Measurements from ENCODE around the gene MPLKIP.
"Not testable (repeated sequence)": the region's sequence is repeated elsewhere in the genome, so short reads cannot be mapped to it uniquely, and the experiment has no call there.

MPLKIP gene

DNA sequence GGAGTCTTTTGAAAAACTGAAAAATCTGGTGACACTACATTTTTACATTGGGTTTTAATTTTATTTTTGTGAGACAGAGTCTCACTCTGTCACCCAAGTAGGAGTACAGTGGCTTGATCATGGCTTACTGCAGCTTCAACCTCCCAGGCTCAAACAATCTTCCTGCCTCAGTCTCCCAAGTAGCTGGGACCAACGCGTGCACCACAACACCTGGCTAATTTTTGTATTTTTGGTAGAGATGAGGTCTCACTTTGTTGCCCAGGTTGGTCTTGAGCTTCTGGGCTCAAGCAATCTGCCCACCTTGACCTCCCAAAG is 11.5 kb downstream of the MPLKIP start:
- DNase-seq, result no peak

DNA sequence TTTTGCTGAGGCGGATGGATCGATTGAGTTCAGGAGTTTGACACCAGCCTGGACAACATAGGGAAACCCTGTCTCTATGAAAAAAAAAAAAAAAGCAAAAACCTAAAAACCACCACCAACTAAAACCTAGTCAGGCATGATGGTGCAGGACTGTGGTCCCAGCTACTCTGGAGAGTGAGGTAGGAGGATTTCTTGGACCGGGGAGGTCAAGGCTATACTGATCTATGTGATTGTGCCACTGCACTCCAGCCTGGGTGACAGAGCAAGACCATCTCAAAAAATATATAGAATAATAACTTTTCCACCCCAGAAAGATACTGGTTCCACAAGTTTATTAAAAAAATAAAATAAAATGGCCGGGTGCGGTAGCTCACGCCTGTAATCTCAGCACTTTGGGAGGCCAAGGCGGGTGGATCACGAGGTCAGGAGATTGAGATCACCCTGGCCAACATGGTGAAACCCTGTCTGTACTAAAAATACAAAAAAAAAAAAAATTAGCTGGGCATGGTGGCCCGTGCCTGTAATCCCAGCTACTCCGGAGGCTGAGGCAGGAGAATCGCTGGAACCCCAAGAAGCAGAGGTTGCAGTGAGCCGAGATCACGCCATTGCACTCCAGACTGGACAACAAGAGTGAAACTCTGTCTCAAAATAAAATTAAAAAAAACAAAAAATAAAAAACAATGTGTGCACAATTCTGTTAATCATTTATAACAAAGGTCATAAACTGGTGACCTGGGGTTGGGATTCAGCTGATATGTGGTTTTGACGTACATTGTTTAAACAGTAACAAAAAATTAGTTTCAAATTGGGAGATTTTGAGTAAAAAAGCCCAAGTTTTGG is 12.1 kb downstream of the MPLKIP start:
- DNase-seq, result not testable (repeated sequence)

DNA sequence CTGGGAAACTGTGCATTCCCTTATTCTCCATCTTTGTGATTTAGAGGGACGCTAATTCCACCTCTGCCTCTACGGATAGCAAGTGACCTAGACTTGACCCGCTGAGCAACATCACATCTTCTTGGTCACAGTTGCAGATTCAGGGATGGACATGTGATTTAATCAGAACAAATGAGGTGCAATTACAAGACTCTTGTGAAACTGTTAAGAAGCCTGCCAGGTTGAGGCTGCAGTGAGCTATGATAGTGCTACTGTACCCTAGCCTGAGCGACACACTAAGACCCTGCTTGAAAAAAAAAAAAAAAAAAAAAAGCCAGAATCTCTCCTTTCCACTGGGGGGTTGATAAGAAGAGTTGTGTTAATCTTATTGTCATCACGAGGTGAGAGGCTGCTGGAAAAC is 14.4 kb downstream of the MPLKIP start:
- DNase-seq, result no peak

DNA sequence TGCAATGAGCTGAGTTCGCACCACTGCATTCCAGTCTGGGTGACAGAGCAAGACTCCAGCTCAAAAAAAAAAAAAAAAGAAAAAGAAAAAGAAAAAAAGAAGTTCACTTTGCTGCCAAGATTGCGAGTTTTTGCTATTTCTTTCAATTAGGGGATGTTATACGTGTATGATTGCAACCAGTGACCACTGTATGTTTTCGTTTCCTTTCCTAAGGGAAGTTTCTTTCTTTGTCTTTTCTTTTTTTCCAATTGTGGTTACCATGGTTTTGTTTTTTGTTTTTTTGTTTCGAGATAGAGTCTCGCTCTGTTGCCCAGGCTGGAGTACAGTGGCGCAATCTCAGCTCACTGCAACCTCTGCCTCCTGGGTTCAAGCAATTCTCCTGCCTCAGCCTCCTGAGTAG is 16.2 kb downstream of the MPLKIP start:
- not testable (repeated sequence) for DNase-seq

DNA sequence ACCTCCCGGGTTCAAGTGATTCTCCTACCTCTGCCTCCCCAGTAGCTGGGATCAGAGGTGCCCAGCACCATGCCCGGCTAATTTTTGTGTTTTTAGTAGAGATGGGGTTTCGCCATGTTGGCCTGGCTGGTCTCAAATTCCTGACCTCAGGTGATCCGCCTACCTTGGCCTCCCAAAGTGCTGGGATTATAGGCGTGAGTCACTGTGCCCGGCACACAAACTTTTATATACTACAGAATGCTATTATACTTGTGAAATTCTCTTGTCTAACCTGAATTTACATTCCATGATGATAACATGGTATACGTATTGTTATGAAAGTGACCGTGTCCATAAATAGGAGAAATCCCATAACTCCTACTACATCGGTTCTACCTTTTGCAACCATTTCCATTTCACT is 17.2 kb downstream of the MPLKIP start:
- DNase-seq, result not testable (repeated sequence)

DNA sequence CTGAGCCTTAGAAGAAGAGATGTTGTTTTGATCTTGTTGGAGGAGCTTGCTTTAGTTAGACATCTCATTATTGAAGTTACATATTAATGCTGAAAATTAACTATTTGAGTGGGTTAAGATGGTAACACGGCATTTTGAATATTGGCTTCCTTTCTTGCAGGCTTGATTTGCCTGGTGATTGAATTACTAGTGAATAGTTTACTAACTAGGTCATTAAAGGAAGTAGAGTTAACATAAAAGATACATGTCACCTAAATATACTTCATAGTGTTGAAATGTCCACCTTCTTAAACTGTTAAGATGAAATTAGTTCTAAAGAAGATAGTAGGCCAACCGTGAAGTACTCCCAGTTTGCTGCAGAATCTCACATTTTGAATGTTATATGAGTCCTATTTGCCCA is 18.5 kb downstream of the MPLKIP start:
- no peak for DNase-seq

DNA sequence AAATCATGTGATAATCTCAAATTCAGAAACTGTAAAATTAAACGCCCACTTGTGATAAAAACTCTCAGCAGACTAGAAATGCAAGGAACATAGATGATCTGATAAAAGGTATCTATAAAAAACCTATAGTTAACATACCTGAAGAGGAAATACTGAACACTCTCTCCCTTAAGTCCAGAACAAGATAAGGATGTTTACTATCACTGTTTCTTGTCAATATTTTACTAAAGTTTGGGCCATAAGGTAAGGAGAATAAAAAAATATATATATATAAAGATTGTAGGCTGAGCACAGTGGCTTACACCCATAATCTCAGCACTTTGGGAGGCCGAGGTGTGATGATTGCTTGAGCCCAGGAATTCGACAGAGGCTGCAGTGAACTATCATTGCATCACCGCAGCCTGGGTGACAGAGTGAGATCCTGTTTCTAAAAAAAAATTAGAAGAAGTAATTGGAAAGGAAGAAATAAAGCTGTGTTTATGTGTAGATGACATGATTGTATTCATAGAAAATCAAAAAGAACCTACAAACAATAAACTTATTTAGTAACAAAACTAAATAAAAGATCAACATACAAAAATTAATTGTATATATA is 28.4 kb downstream of the MPLKIP start:
- no peak for DNase-seq

DNA sequence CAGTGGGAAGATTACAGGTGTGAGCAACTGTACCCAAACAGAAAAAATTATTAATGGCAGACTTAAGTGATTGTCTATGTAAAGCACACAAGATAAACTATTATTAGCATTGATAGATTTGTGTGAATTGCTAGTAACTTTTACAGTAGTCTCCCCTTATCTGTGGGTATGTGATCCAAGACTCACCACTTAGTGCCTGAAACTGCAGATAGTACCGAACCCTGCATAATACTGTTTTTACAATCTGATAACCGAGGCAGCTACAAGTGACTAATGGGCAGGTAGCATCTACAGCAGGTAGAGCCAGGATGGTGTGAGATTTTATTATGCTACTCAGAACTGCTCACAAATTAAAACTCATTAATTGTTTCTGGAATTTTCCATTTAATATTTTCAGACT is 31.5 kb downstream of the MPLKIP start:
- no peak for DNase-seq

DNA sequence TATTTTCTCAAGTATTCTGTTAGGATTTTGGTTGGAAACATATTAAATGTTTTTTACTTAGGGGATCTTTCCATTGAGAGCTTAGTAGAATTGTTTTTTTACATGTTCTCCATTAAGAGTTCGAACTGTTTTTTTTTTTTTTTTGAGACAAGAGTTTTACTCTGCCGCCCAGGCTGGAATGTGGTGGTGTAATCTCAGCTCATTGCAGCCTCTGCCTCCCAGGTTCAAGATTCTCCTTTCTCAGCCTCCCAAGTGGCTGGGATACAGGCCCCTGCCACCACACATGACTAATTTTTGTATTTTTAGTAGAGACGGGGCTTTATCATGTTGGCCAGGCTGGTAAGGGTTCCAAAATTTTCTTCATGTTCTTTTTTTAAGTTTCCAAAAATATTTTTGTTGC is 33.2 kb downstream of the MPLKIP start:
- DNase-seq, result no peak

DNA sequence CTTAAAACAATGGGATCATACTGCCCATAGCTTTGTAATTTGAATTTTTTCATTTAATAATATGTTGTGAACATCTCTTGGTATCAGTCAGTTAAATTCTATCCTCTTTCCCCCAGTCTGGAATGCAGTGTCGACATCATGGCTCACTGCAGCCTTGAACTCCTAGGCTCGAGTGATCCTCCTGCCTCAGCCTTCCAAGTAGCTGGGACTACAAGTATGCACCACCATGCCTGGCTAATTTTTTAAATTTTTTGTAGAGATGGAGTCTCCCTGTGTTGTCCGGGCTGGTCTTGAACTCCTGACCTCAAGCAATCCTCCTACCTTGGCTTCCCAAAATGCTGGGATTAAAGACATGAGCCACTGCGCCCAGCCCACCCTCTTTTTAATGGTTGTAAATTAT is 34.6 kb downstream of the MPLKIP start:
- DNase-seq, result no peak

DNA sequence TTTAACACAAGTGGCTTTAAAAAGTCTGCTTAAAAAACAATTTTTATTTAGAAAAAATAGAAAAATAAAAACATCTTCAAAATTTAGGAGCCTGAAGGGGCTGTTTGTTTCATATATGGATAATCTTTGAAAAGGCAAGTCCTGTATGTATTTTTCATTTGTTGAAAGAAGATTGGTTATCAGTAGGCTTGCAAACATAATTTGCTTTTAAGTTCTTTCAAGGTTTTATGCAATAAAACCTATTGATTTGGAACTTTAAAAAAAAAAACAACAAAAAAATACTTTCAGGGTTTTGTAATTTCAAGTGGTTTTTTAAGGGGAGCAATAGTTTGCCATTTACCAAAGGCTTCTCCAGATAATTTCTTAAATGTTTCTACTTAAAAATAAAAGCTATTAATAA is 35.6 kb downstream of the MPLKIP start:
- DNase-seq, result no peak

DNA sequence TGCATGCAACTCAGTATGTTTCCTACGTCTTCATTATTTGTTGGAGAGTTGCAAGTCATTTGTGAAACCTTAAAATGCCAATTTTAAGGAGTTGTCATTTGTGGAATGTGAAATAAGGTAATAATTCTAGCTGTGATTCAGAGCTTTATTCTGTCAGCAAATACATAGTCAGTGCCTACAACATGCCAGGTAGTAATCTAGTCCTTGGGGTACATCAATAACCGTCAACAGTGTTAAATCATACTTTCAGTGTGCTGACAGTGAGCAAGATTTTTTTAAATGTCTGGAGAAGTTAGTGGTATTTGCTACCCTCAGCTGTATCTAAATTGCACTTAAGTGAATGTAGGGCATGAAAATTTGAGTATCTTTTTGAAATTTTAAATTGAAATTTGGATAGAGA is 36.7 kb downstream of the MPLKIP start:
- no peak for DNase-seq

DNA sequence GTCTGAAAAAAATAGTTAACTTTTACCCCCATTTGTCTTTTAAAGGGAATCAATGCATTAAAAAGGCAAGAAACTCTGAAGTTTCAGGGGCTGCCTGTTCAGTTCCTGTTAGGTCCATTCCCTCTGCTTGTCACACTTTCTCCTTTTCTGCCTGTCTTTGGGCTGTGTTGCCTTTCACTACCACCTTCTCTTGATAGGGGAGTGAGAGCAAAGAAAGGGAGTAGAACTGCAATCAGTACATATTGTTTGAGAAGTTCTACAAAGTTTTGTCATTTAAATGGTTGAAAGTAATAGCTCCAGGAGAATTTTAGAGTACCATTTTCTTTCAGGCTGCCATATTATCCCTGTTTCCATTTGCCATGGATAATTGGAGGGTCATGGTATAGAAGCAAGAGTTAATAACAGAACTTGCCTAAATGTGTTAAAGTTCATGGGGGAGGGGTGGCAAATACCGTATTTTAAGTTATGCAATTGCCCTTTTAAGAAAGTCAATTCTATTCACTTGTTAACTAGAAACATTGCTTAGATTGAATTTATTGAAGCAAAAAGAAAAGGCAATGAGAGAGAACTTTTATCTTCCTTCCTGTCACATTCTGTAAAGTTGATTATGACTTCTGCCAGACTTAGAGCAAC is 38.6 kb downstream of the MPLKIP start:
- DNase-seq, result no peak

DNA sequence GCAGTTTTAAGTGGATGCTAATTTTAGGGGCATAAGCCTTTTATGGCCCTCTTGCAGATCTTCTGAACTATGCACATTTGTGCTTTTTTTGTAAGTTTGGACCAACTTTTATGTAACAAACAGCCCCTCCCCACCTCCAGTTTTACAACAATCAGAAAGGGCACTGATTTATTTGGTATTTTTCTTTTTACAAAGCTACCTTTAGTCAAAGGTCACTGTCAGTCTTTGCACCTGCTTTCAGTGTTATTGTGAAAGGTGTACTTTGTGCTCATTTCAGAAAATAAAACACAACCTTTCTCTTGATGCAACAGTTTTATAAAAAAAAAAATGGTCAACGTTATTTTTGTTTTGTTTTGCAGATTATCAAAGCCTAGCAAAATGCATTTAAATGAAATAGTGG is 39.2 kb downstream of the MPLKIP start:
- DNase-seq, result no peak

DNA sequence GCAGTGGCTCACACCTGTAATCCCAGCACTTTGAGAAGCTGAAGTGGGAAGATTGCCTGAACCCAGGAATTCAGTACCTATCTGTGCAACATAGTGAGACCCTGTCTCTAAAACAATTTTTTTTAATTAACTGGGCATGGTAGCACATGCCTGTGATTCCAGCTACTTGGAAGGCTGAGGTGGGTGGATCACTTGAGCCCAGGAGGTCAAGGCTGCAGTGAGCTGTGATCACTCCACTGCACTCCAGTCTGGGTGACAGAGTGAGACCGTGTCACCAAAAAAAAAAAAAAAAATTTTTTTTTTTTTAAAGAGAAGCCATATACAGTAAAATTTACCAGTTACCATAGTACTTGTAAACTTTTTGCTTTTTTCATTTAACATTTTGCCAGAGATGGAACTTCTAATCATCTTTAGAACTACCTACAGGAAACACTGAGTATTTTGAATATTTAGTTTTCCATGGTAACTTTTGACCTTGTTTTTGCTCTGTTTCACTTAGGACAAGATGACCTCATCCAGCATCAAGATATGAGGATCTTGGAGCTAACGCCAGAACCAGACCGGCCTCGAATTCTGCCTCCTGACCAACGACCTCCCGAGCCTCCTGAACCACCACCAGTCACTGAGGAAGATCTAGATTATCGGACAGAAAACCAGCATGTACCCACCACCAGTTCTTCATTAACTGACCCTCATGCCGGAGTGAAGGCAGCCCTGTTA is 40.6 kb downstream of the MPLKIP start:
- no peak for DNase-seq

DNA sequence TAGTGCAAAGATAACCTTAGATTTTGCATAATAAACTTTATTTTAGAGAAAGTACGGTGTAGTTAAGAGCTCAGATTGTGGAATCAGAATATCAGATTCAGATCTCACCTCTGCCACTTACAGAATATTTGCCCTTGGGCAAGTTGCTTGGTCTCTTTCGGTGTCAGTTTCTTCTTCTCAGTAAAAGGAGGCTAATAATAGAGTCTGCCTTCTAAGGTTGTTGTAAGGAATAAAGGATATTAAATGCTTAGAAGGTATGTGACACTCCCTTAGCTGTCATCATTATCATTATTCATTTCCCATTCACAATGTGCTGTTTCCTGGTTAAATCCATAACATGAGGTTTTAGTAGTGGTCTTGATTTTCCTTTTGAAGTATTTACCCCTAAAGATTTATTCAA is 42.2 kb downstream of the MPLKIP start:
- no peak for DNase-seq

DNA sequence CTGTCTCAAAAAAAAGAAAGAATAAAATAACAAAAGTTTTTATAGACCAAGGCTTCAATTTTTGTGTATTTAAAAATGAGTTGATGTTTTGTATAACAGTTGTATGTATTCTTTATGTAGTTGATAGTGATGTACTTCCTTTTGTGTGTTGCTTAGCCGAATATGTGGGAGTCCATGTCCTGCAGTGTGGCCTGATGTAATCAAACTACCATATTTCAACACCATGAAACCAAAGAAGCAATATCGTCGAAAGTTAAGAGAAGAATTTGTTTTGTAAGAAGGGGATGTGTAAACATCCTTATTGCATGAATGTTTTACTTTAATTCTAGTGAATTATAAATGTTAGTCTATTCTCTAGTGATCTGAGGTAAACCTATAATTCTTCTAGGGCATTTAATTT is 56.6 kb downstream of the MPLKIP start:
- no peak for DNase-seq
